ENCODE data around the gene ODF2. TPM values are rescaled to one million over a fixed set of nuclear protein-coding genes. Genes with fewer than 3 reads are reported as not detected.

ODF2 gene
- total RNA-seq, 2 donors from 2014 or later = 27.0 to 65.8 TPM

- intact Hi-C loops (cut with DNase I) = no loop called here
- H3K36me3 ChIP-seq = peaks cover 2 to 5% of the 10 kb centered on the region in 2 donors
- H3K9me3 ChIP-seq = no peaks in the 10 kb centered on the region
- no peak for DNase-seq (ENCODE audit: low spot score)
- no peak overlapping the region for H3K27ac ChIP-seq
- H3K4me1 ChIP-seq (replicated peaks) = no peaks in the 10 kb centered on the region
- no peaks in the 10 kb centered on the region for H3K27me3 ChIP-seq (replicated peaks; ENCODE audit: insufficient read depth)
- TF ChIP-seq POLR2AphosphoS5 (IDR thresholded peaks at IDR 0.05) = no peak
- TF ChIP-seq POLR2A (IDR thresholded peaks at IDR 0.05) = no peak
- TF ChIP-seq, protein P1, sequence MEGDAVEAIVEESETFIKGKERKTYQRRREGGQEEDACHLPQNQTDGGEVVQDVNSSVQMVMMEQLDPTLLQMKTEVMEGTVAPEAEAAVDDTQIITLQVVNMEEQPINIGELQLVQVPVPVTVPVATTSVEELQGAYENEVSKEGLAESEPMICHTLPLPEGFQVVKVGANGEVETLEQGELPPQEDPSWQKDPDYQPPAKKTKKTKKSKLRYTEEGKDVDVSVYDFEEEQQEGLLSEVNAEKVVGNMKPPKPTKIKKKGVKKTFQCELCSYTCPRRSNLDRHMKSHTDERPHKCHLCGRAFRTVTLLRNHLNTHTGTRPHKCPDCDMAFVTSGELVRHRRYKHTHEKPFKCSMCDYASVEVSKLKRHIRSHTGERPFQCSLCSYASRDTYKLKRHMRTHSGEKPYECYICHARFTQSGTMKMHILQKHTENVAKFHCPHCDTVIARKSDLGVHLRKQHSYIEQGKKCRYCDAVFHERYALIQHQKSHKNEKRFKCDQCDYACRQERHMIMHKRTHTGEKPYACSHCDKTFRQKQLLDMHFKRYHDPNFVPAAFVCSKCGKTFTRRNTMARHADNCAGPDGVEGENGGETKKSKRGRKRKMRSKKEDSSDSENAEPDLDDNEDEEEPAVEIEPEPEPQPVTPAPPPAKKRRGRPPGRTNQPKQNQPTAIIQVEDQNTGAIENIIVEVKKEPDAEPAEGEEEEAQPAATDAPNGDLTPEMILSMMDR (IDR thresholded peaks at IDR 0.05) = no peak
- 59% methylated on average over 4 of the region's 4 CpGs for WGBS
- H3K4me3 ChIP-seq = no peak overlapping the region
Observed at GRCh38 chr9:128529191-128529590, 73.4 kb downstream of the ODF2 start.

GRCh38 chr9:128532581-128532980 is 76.8 kb downstream of the ODF2 start:
- Histone ChIP-seq H3K4me1 (replicated peaks) (no peaks in the 10 kb centered on the region), H3K27me3 (replicated peaks; ENCODE audit: insufficient read depth) (no peaks in the 10 kb centered on the region), H3K36me3 (peaks cover 0 to 6% of the 10 kb centered on the region in 2 donors), H3K27ac (no peak overlapping the region), H3K4me3 (no peak overlapping the region), H3K9me3 (no peaks in the 10 kb centered on the region)
- intact Hi-C loops (cut with DNase I) = no loop called here
- no peak for DNase-seq (ENCODE audit: low spot score)
- TF ChIP-seq, protein P1 (IDR thresholded peaks at IDR 0.05) = no peak
- TF ChIP-seq POLR2AphosphoS5 (IDR thresholded peaks at IDR 0.05) (no peak), POLR2A (IDR thresholded peaks at IDR 0.05) (no peak)
- 93% methylated on average over 4 of the region's 4 CpGs for WGBS

DNA sequence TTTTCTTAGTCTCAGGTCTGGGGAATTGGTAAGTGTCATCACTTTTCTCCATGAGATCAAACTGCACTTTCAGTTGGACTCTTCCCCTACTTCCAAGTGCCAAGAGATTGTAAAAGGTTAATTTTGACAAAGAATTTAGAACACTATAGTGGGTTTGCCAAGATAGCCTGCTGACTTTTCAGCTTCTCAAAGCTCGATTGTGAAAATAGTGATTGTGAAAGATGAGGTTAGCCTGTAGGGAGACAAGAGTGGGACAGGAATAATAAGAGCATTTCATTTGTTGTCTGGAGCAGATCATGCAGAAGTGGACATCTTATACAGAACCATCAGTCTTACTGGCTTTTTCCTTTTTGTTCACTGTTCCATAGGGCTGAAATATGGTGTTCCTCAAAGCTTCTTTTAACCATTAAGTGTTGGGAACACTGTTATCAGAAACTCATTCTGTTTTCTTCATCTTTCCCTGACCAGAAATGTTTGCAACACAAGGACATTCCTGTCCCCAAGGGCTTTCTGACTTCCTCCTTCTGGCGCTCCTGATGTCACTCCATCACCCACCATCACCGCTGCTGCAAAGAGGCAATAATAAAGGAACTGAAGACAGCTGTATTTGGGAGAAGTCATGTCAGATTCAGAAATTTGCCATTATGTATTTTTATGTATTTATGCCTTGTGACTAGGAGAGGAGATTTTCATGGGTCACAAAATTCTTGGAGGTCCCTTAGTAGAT is 85.0 kb downstream of the ODF2 start:
- DNase-seq (ENCODE audit: low spot score) = no peak
- intact Hi-C loops (cut with DNase I) = no loop called here
- peaks cover 6 to 8% of the 10 kb centered on the region in 2 donors for H3K36me3 ChIP-seq

DNA sequence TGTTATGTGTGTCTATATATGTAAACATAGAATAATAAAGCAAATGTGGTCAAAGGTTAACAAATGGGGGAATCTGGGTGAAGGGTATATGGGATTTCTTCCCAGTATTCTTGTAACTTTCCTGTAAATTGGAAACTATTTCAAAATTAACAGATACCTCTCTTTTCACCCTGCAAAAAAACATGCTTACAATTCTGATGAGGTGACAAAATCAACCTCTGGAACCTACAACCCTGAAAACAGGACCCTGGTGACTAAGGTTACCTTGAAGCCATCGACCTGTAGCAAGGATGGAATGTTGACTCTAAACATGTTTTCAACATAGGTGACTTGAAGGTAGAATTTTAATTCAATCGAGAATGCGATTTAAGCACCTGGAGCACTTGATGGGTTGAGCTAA is 90.7 kb downstream of the ODF2 start:
- no peaks in the 10 kb centered on the region for H3K36me3 ChIP-seq
- intact Hi-C loops (cut with DNase I) = no loop called here

More for the DNA sequence above, 85.0 kb downstream of the ODF2 start:
- TF ChIP-seq, protein P1 (IDR thresholded peaks at IDR 0.05) = no peak
- TF ChIP-seq POLR2AphosphoS5 (IDR thresholded peaks at IDR 0.05) = no peak
- no peak for TF ChIP-seq POLR2A (IDR thresholded peaks at IDR 0.05)
- H3K27me3 ChIP-seq (replicated peaks; ENCODE audit: insufficient read depth) = no peaks in the 10 kb centered on the region
- 73% methylated on average over 3 of the region's 3 CpGs for WGBS
- no peak overlapping the region for H3K4me3 ChIP-seq
- no peaks in the 10 kb centered on the region for H3K4me1 ChIP-seq (replicated peaks)
- H3K9me3 ChIP-seq = no peaks in the 10 kb centered on the region
- H3K27ac ChIP-seq = no peak overlapping the region

More for the DNA sequence above, 90.7 kb downstream of the ODF2 start:
- Histone ChIP-seq H3K4me1 (replicated peaks) (no peaks in the 10 kb centered on the region), H3K9me3 (no peaks in the 10 kb centered on the region), H3K27me3 (replicated peaks; ENCODE audit: insufficient read depth) (no peaks in the 10 kb centered on the region), H3K4me3 (no peak overlapping the region), H3K27ac (no peak overlapping the region)
- WGBS = 96% methylated on average over 3 of the region's 3 CpGs
- TF ChIP-seq POLR2AphosphoS5 (IDR thresholded peaks at IDR 0.05) = no peak
- no peak for TF ChIP-seq POLR2A (IDR thresholded peaks at IDR 0.05)
- TF ChIP-seq, protein P1 (IDR thresholded peaks at IDR 0.05) = no peak
- DNase-seq (ENCODE audit: low spot score) = no peak
